Fibroblast of villous mesenchyme (primary cell): Measurements from ENCODE around the gene FAT2. TPM values are rescaled to one million over a fixed set of nuclear protein-coding genes. Genes with fewer than 3 reads are reported as not detected.

Experiments
- DNase-seq: peaks from one replicate; pipeline ENCODE4 v3.0.0-alpha.2; 2010; ENCODE audit warnings: low read depth
- H3K4me3 ChIP-seq: 2 replicates; pipeline ENCODE4 v1.5.1; 2011; ENCODE audit warnings: low read depth, mild to moderate bottlenecking, low read length
- total RNA-seq: library from RNA; depleted of rRNA; stranded (reverse); fragments of >200 nt; gene quantifications from 2 replicates; pipeline ENCODE4 v1.2.3, GENCODE V29; 2012
- TF ChIP-seq, protein P1 (sequence below): IDR thresholded peaks from 2 replicates; pipeline ENCODE4 v1.5.1; 2012; ENCODE audit warnings: low read depth, mild to moderate bottlenecking, low read length; ENCODE audit not compliant: insufficient read depth

FAT2 gene
- total RNA-seq, 1 donor, result under 0.01 TPM

DNA sequence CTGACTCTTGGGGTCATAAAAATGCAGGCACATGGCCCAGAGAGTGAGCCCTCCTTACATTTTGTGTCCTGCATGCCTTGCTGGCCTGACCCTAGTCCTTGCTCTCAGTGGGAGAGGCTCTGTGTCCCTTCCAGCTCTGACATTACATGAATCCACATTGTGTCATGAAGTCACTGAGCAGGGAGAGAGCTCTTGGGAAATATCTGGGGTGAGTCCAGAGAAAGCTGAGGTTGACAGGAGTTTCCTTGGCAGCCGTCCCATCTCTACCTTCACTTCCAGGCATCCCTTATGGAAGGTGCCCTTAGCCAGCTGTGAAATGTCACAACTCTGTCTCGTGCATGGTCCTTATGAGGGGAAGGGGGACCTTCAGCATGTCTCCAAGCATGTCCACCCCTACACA, 41.0 kb downstream of the FAT2 start:
- TF ChIP-seq, protein P1, sequence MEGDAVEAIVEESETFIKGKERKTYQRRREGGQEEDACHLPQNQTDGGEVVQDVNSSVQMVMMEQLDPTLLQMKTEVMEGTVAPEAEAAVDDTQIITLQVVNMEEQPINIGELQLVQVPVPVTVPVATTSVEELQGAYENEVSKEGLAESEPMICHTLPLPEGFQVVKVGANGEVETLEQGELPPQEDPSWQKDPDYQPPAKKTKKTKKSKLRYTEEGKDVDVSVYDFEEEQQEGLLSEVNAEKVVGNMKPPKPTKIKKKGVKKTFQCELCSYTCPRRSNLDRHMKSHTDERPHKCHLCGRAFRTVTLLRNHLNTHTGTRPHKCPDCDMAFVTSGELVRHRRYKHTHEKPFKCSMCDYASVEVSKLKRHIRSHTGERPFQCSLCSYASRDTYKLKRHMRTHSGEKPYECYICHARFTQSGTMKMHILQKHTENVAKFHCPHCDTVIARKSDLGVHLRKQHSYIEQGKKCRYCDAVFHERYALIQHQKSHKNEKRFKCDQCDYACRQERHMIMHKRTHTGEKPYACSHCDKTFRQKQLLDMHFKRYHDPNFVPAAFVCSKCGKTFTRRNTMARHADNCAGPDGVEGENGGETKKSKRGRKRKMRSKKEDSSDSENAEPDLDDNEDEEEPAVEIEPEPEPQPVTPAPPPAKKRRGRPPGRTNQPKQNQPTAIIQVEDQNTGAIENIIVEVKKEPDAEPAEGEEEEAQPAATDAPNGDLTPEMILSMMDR, result no peak
- H3K4me3 ChIP-seq, result no peak overlapping the region
- DNase-seq, result no peak

DNA sequence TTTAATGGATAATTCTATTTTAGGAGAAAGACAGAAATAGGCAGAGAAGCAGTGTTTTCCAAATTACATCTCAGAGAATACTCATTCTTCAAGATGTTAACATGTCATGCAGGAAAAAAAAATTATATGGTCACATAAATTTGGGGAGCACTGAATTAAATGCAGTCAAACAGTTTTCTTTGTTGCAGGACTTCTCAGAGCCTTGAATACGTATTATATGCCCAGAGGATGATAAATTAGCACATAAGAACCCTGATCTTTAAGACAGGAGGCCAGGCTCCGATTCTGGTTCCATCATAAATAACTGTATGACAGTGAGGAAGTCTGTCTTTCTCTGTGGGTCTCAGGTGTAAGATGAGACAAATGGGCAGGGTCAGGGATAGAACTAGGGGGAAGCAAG, 41.4 kb downstream of the FAT2 start:
- H3K4me3 ChIP-seq, result no peak overlapping the region
- TF ChIP-seq, protein P1, result no peak
- DNase-seq, result no peak

DNA sequence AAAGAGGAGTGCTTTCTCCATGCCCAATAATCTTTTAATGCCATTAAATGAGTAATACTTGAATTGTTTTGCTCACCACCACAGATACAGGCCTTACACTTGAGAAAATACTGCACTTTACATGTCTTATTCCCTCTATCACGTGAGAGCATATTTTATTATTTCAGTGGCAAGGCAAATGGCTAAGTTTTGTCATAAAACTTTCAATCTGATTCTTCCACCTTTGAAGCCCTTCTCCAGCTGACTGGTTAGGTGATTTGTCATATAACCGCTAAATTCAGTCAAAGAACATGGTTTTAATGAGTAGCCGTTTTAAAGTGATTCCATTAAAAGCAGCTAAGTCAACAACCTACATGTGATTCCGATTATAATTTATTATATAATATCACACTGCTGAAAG, 43.8 kb downstream of the FAT2 start:
- no peak overlapping the region for H3K4me3 ChIP-seq
- TF ChIP-seq, protein P1, result no peak
- no peak for DNase-seq

DNA sequence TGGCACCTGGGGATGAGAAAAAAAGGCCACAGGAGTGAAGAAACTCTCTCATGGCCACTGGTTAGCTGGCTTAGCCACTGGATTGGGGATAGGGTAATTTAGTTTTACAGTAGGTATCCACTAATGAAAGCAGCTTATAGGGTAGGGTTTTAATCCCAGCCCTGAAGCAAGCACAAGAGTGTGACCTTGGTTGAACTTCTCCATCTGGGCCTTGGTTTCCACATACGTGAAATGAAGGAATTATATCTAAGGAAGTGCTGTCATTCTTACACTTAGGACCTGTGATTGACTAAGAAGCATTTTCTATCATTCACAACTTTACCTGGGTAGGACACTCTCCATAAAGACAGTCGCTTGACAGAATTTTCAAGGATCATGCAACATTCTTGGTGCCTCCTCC, 49.6 kb downstream of the FAT2 start:
- H3K4me3 ChIP-seq, result no peak overlapping the region
- TF ChIP-seq, protein P1, result no peak
- no peak for DNase-seq

Other genes starting within 250 kb of the FAT2 start
- gene SLC36A2, start 243.8 kb downstream of the FAT2 start, total RNA-seq, result not detected in 2 replicates
- gene SLC36A1, start 143.7 kb downstream of the FAT2 start, total RNA-seq, result 10.4 and 12.2 TPM in 2 replicates
- 1,969 and 2,230 TPM in 2 replicates for gene SPARC, start 95.6 kb upstream of the FAT2 start, total RNA-seq
- 44.9 and 59.6 TPM in 2 replicates for gene ATOX1, start 167.3 kb upstream of the FAT2 start, total RNA-seq
- 146 and 244 TPM in 2 replicates for gene G3BP1, start 180.6 kb upstream of the FAT2 start, total RNA-seq